B cell (primary cell): ENCODE results near the gene MALL.
"Not testable (repeated sequence)": the region's sequence is repeated elsewhere in the genome, so short reads cannot be mapped to it uniquely, and the experiment has no call there.

ENCODE experiments used
- CTCF ChIP-seq: fragments of 200-600 bp; IDR thresholded peaks from one replicate; pipeline ENCODE4 v1.8.0; 2022; ENCODE audit warnings: antibody characterized with exemption, mild to moderate bottlenecking
- EZH2 ChIP-seq: IDR thresholded peaks from 2 replicates; pipeline ENCODE4 v1.6.1; 2012; ENCODE audit warnings: borderline replicate concordance, low read depth, mild to moderate bottlenecking, moderate library complexity, low read length; ENCODE audit not compliant: insufficient read depth, poor library complexity, severe bottlenecking

- TF ChIP-seq CTCF, EZH2: not testable (repeated sequence)
Observed at GRCh38 chr2:110055819-110056408, 59.7 kb downstream of the MALL start.
